ENCODE data around the gene KDM2B. TPM values are rescaled to one million over a fixed set of nuclear protein-coding genes. Genes with fewer than 3 reads are reported as not detected.

The KDM2B gene
- total and polyA plus RNA-seq, 7 experiments from 2014 or later: 12.6 to 91.7 (median 76.1) TPM

GRCh38 chr12:121379945-121380344 is 200.9 kb downstream of the KDM2B start:
- intact Hi-C loops (cut with micrococcal nuclease): no loop called here
- no peaks in the 10 kb centered on the region for H3K4me1 Mint-ChIP-seq

More at GRCh38 chr12:121379945-121380344, 200.9 kb downstream of the KDM2B start:
- POLR2A ChIA-PET: no interaction called here
- H3K4me1 ChIP-seq (ENCODE audit: control insufficient read depth in 2 of 2, insufficient read depth in 2 of 2, low read length in 2 of 2): no peaks in the 10 kb centered on the region
- Mint-ChIP-seq H3K36me3 (no peaks in the 10 kb centered on the region), H3K27me3 (peaks cover 0 to 18% (median 0%) of the 10 kb centered on the region in 5 donors), H3K9me3 (peaks cover 0 to 2% (median 0%) of the 10 kb centered on the region in 11 donors), H3K4me3 (no peak overlapping the region), H3K27ac (no peak overlapping the region)
- DNase-seq: no peak
- H3K27ac ChIP-seq (ENCODE audit: low read depth, low read length): no peak overlapping the region
- peaks cover 0 to 3% of the 10 kb centered on the region in 2 donors for H3K27me3 ChIP-seq (ENCODE audit: control insufficient read depth in 2 of 2, insufficient read depth in 2 of 2, low read length in 2 of 2)
- no peaks in the 10 kb centered on the region for H3K9me3 ChIP-seq (ENCODE audit: control insufficient read depth in 2 of 3, low read length in 3 of 3)
- H3K36me3 ChIP-seq (ENCODE audit: control insufficient read depth in 2 of 3, insufficient read depth in 3 of 3, low read length in 3 of 3): no peaks in the 10 kb centered on the region
- CTCF ChIA-PET: no interaction called here
- H3K4me3 ChIP-seq (ENCODE audit: low read length): no peak overlapping the region
- ATAC-seq: no peak

Small RNA genes within 50 kb of the gene (microRNA-seq; reads per million reads assigned to microRNA genes)
- not detected for gene MIR7107 (ENCODE audit: borderline microRNAs expressed)

Other genes starting within 250 kb of the KDM2B start
- 100 to 1,000 TPM; 114 to 148 (median 141) TPM for gene ANAPC5, start 228.6 kb downstream of the KDM2B start, total RNA-seq
- gene ANAPC5, start 228.6 kb downstream of the KDM2B start, polyA plus RNA-seq: 100 to 1,000 TPM in 1 of 2 donors, 10 to 100 TPM in 1; 88.1 to 172 TPM
- gene RNF34, start 180.9 kb downstream of the KDM2B start, total RNA-seq: 10 to 100 TPM; 61.1 to 98.4 (median 81.7) TPM
- 10 to 100 TPM; 42.5 to 74.4 TPM for gene RNF34, start 180.9 kb downstream of the KDM2B start, polyA plus RNA-seq
- 10 to 100 TPM; 34.4 to 73.5 (median 50.6) TPM for gene ORAI1, start 45.5 kb upstream of the KDM2B start, total RNA-seq
- gene ORAI1, start 45.5 kb upstream of the KDM2B start, polyA plus RNA-seq: 100 to 1,000 TPM; 180 to 256 TPM
- 10 to 100 TPM in 2 of 5 experiments, 1 to 10 TPM in 3; 2.3 to 19.2 (median 9.6) TPM for gene MORN3, start 88.6 kb upstream of the KDM2B start, total RNA-seq
- gene MORN3, start 88.6 kb upstream of the KDM2B start, polyA plus RNA-seq: 1 to 10 TPM; 2.3 to 8.7 TPM
- gene TMEM120B, start 131.7 kb upstream of the KDM2B start, total RNA-seq: 10 to 100 TPM in 2 of 5 experiments, 1 to 10 TPM in 3; 7.3 to 14.3 (median 9.2) TPM
- gene TMEM120B, start 131.7 kb upstream of the KDM2B start, polyA plus RNA-seq: 1 to 10 TPM; 1.3 to 2.0 TPM
- gene RHOF, start 212.7 kb upstream of the KDM2B start, total RNA-seq: 100 to 1,000 TPM; 121 to 164 (median 134) TPM
- 100 to 1,000 TPM in 1 of 2 donors, 10 to 100 TPM in 1; 69.2 to 115 TPM for gene RHOF, start 212.7 kb upstream of the KDM2B start, polyA plus RNA-seq
- 100 to 1,000 TPM in 1 of 5 experiments, 10 to 100 TPM in 4; 35.1 to 124 (median 79.2) TPM for gene SETD1B, start 223.0 kb upstream of the KDM2B start, total RNA-seq
- gene SETD1B, start 223.0 kb upstream of the KDM2B start, polyA plus RNA-seq: 1 to 10 TPM; 2.1 to 4.3 TPM

All from naive thymus-derived CD4-positive, alpha-beta T cell (primary cell).